Psoas muscle (tissue), 8 donors: ENCODE measurements around the gene BANK1. TPM values are rescaled to one million over a fixed set of nuclear protein-coding genes. Genes with fewer than 3 reads are reported as not detected.
"Not testable (repeated sequence)": the region's sequence is repeated elsewhere in the genome, so short reads cannot be mapped to it uniquely, and the experiment has no call there.

Experiments
- ATAC-seq, 4 donors: fragments of 200-7000 bp; cut with Tn5 transposase; one replicate each; pipeline ENCODE4 v1.9.1; 2020; ENCODE audit warnings: moderate library complexity in 3 of 4, mild to moderate bottlenecking in 2 of 4
- DNase-seq, 2 donors: peaks; one replicate each; pipeline ENCODE4 v3.0.0-alpha.2; 2020
- H3K27ac ChIP-seq: fragments of 200-600 bp; one replicate; pipeline ENCODE4 v1.8.0; 2022
- H3K27me3 ChIP-seq, 3 donors: fragments of 200-600 bp in 1 of 3; one replicate each; pipeline versions ENCODE4 v1.6.1 to v1.8.0; 2013 to 2022; ENCODE audit warnings: low read length in 2 of 3, mild to moderate bottlenecking in 2 of 3, moderate library complexity in 1 of 3; ENCODE audit not compliant: insufficient read depth in 3 of 3
- H3K36me3 ChIP-seq, 2 donors: fragments of 200-600 bp in 1 of 2; one replicate each; pipeline versions ENCODE4 v1.6.1 to v1.8.0; 2013 to 2022; ENCODE audit warnings: low read depth in 1 of 2, mild to moderate bottlenecking in 1 of 2, moderate library complexity in 1 of 2; ENCODE audit not compliant: insufficient read depth in 1 of 2
- H3K4me1 ChIP-seq: fragments of 200-600 bp; one replicate; pipeline ENCODE4 v1.8.0; 2022
- H3K4me3 ChIP-seq: fragments of 200-600 bp; one replicate; pipeline ENCODE4 v1.8.0; 2022; ENCODE audit warnings: mild to moderate bottlenecking
- H3K9me3 ChIP-seq: fragments of 200-600 bp; one replicate; pipeline ENCODE4 v1.8.0; 2022
- CTCF ChIP-seq: fragments of 200-600 bp; IDR thresholded peaks from one replicate; pipeline ENCODE4 v1.8.0; 2022; ENCODE audit warnings: antibody characterized with exemption
- WGBS, 3 donors: extraction: QIAGEN DNeasy Blood & Tissue Kit; methylation state at CpG; one replicate each; pipeline versions ENCODE4 v1.1.6 to v1.1.7; 2013; 5-methylcytosine and 5-hydroxymethylcytosine counted together
- intact Hi-C, 2 donors: fragments of 100-400 bp; cut with DNase I; formaldehyde crosslinking; loops; one replicate each; pipeline versions ENCODE4 v1.11.0 to v1.14.2; 2022
- polyA plus RNA-seq, 3 donors: library from polyadenylated mRNA; stranded (reverse); fragments of 200-250 nt; gene quantifications; one replicate each; pipeline ENCODE4 v1.2.3, GENCODE V29; 2013
- total RNA-seq, 4 donors: library from RNA; stranded (reverse); fragmentation: NEBNext Ultra II Directional in 2 of 4; extraction: Animal tissue kit (Norgen Biotek cat#: 25700) in 2 of 4; gene quantifications; one replicate each; pipeline versions ENCODE4 v1.2.1 to v1.2.4, GENCODE V29; 2021 to 2023
- donor health status: healthy with polysubstance abuse.
- donor health status: DM: no; HTN: no; CAD: no; lungs with moderate emphysema.
- donor health status: Bipolar disorder and iron deficiency.
- donor health status: healthy.
- donor health status: DM: yes; HTN: yes; CAD: no.
- donor health status: DM: no; HTN: no; CAD: no.
- donor health status: DM: no; HTN: no; CAD: no.
- donor health status: DM: yes; HTN: yes; CAD: no.

Gene BANK1
- total and polyA plus RNA-seq, 7 donors, result 0.07 to 0.55 (median 0.17) TPM

GRCh38 chr4:101870874-101871273 is 80.3 kb downstream of the BANK1 start:
- 73 to 82% (median 74%) methylated on average over 1 of the region's 1 CpG for WGBS, 3 donors
- no peak for DNase-seq

GRCh38 chr4:101871962-101872676 is 81.6 kb downstream of the BANK1 start:
- Histone ChIP-seq H3K36me3 (no peaks in the 10 kb centered on the region), H3K27ac (no peak overlapping the region), H3K4me1 (no peaks in the 10 kb centered on the region), H3K4me3 (no peak overlapping the region), H3K27me3 (no peaks in the 10 kb centered on the region), H3K9me3 (no peaks in the 10 kb centered on the region)
- DNase-seq (no peak), ATAC-seq (no peak)
- 62 to 84% (median 66%) methylated on average over 2 of the region's 2 CpGs for whole genome bisulfite sequencing, 3 donors
- no peak for TF ChIP-seq CTCF
- intact Hi-C loops, result no loop called here

More at GRCh38 chr4:101870874-101871273, 80.3 kb downstream of the BANK1 start:
- H3K4me1 ChIP-seq, result no peaks in the 10 kb centered on the region
- H3K4me3 ChIP-seq, result no peak overlapping the region
- H3K36me3 ChIP-seq, result no peaks in the 10 kb centered on the region
- intact Hi-C loops, result no loop called here
- TF ChIP-seq CTCF, result no peak
- no peaks in the 10 kb centered on the region for H3K27me3 ChIP-seq
- ATAC-seq, result no peak
- H3K27ac ChIP-seq, result no peak overlapping the region
- no peaks in the 10 kb centered on the region for H3K9me3 ChIP-seq

- no peak overlapping the region for H3K4me3 ChIP-seq
- DNase-seq, result no peak
- intact Hi-C loops, result no loop called here
- H3K27ac ChIP-seq, result no peak overlapping the region
- H3K27me3 ChIP-seq, result no peaks in the 10 kb centered on the region
- WGBS, 3 donors, result 41 to 94% (median 66%) methylated on average over 2 of the region's 2 CpGs
- H3K36me3 ChIP-seq, result no peaks in the 10 kb centered on the region
- no peaks in the 10 kb centered on the region for H3K4me1 ChIP-seq
- TF ChIP-seq CTCF, result no peak
- no peak for ATAC-seq
- H3K9me3 ChIP-seq, result no peaks in the 10 kb centered on the region
Observed at GRCh38 chr4:101885574-101885973, 95.0 kb downstream of the BANK1 start.

GRCh38 chr4:101886826-101887225 is 96.3 kb downstream of the BANK1 start:
- H3K27ac ChIP-seq, result no peak overlapping the region
- H3K4me3 ChIP-seq, result no peak overlapping the region
- H3K9me3 ChIP-seq, result no peaks in the 10 kb centered on the region
- TF ChIP-seq CTCF, result no peak
- no peaks in the 10 kb centered on the region for H3K27me3 ChIP-seq
- DNase-seq (no peak), ATAC-seq (no peak)
- 55 to 67% (median 58%) methylated on average over 3 of the region's 3 CpGs for WGBS, 3 donors
- no peaks in the 10 kb centered on the region for H3K4me1 ChIP-seq
- intact Hi-C loops, result no loop called here
- H3K36me3 ChIP-seq, result no peaks in the 10 kb centered on the region

GRCh38 chr4:101888472-101888871 is 97.9 kb downstream of the BANK1 start:
- no peaks in the 10 kb centered on the region for H3K9me3 ChIP-seq
- no peaks in the 10 kb centered on the region for H3K27me3 ChIP-seq
- 88 to 90% (median 89%) methylated on average over 4 of the region's 4 CpGs for WGBS, 3 donors
- DNase-seq (no peak), ATAC-seq (no peak)
- H3K36me3 ChIP-seq, result no peaks in the 10 kb centered on the region
- H3K4me1 ChIP-seq, result no peaks in the 10 kb centered on the region
- H3K4me3 ChIP-seq, result no peak overlapping the region
- H3K27ac ChIP-seq, result no peak overlapping the region
- TF ChIP-seq CTCF, result no peak
- intact Hi-C loops, result no loop called here

GRCh38 chr4:101905527-101905926 is 115.0 kb downstream of the BANK1 start:
- H3K36me3 ChIP-seq, intact Hi-C loops, H3K27ac ChIP-seq, H3K27me3 ChIP-seq, ATAC-seq, DNase-seq, H3K4me3 ChIP-seq, H3K4me1 ChIP-seq, H3K9me3 ChIP-seq: not testable (repeated sequence)
- WGBS, 3 donors, result 60 to 66% (median 65%) methylated on average over 5 of the region's 5 CpGs
